Neural cell (in vitro differentiated cells): ENCODE results near the gene FOSL1. TPM values are rescaled to one million over a fixed set of nuclear protein-coding genes. Genes with fewer than 3 reads are reported as not detected.

Source experiments
- H2AFZ ChIP-seq: fragments of 200-600, 300-800 bp; sonication (generic), shearing (Covaris generic); 2 replicates; pipeline ENCODE4 v1.6.0; 2014; ENCODE audit warnings: low read depth, mild to moderate bottlenecking, antibody characterized with exemption, low read length, moderate library complexity
- H3F3A ChIP-seq: fragments of 200-600 bp; shearing (Covaris generic); 2 replicates; pipeline ENCODE4 v1.6.1; 2016; ENCODE audit warnings: mild to moderate bottlenecking, moderate library complexity, mixed read lengths, antibody characterized with exemption, low read length; ENCODE audit not compliant: insufficient read depth, poor library complexity, severe bottlenecking
- H3K27ac ChIP-seq: fragments of 200-600, 300-800 bp; sonication (generic), shearing (Covaris generic); 2 replicates; pipeline ENCODE4 v1.5.1; 2014; ENCODE audit warnings: mild to moderate bottlenecking, low read length, moderate library complexity
- H3K27me3 ChIP-seq: fragments of 300-800, 200-600 bp; sonication (generic), shearing (Covaris generic); 2 replicates; pipeline ENCODE4 v1.6.0; 2014; ENCODE audit warnings: mild to moderate bottlenecking, low read depth, low read length, moderate library complexity; ENCODE audit not compliant: insufficient read depth
- H3K36me3 ChIP-seq: fragments of 300-800, 200-600 bp; sonication (generic), shearing (Covaris generic); 2 replicates; pipeline ENCODE4 v1.5.1; 2014; ENCODE audit warnings: mild to moderate bottlenecking, antibody characterized with exemption, low read length, moderate library complexity; ENCODE audit not compliant: insufficient read depth
- H3K4me2 ChIP-seq: fragments of 300-800, 200-600 bp; sonication (generic), shearing (Covaris generic); 2 replicates; pipeline ENCODE4 v1.6.0; 2014; ENCODE audit warnings: mild to moderate bottlenecking, low read length
- H3K4me3 ChIP-seq: fragments of 300-800, 200-600 bp; sonication (generic), shearing (Covaris generic); 2 replicates; pipeline ENCODE4 v1.5.1; 2014; ENCODE audit warnings: mild to moderate bottlenecking, low read length, moderate library complexity
- H3K79me2 ChIP-seq: fragments of 200-600 bp; shearing (Covaris generic); replicated peaks from 2 replicates; pipeline ENCODE4 v1.6.0; 2014; ENCODE audit warnings: mild to moderate bottlenecking, low read length, moderate library complexity; ENCODE audit not compliant: insufficient read depth
- H3K9ac ChIP-seq: fragments of 300-800, 200-600 bp; sonication (generic), shearing (Covaris generic); 2 replicates; pipeline ENCODE4 v1.6.1; 2016; ENCODE audit warnings: mild to moderate bottlenecking, low read length, mixed read lengths
- H3K9me2 ChIP-seq: fragments of 200-600 bp; shearing (Covaris generic); 2 replicates; pipeline ENCODE4 v1.6.1; 2016; ENCODE audit warnings: mild to moderate bottlenecking, low read length, mixed read lengths; ENCODE audit not compliant: insufficient read depth
- H3K9me3 ChIP-seq: fragments of 200-600, 300-800 bp; sonication (generic), shearing (Covaris generic); 2 replicates; pipeline ENCODE4 v1.6.1; 2016; ENCODE audit warnings: mild to moderate bottlenecking, mixed run types, low read length, moderate library complexity, mixed read lengths
- H4K20me1 ChIP-seq: fragments of 200-600 bp; shearing (Covaris generic); 2 replicates; pipeline ENCODE4 v1.6.1; 2016; ENCODE audit warnings: mild to moderate bottlenecking, mixed run types; ENCODE audit not compliant: insufficient read depth
- EP300 ChIP-seq: fragments of 450-650 bp; conservative IDR thresholded peaks from 2 replicates; pipeline ENCODE4 v1.6.1; 2014; ENCODE audit warnings: antibody characterized with exemption, mild to moderate bottlenecking, moderate library complexity; ENCODE audit not compliant: poor library complexity, severe bottlenecking
- EZH2 ChIP-seq: fragments of 200-600, 300-800 bp; shearing (Covaris generic), sonication (generic); IDR thresholded peaks from 2 replicates; pipeline ENCODE4 v1.6.1; 2014; ENCODE audit warnings: antibody characterized with exemption, low read length, borderline replicate concordance, mild to moderate bottlenecking; ENCODE audit not compliant: insufficient read depth, poor library complexity, severe bottlenecking
- MXI1 ChIP-seq: fragments of 450-650 bp; conservative IDR thresholded peaks from 2 replicates; pipeline ENCODE4 v1.6.1; 2014; ENCODE audit warnings: antibody characterized with exemption, mild to moderate bottlenecking; ENCODE audit not compliant: poor library complexity, severe bottlenecking
- POLR2AphosphoS5 ChIP-seq: IDR thresholded peaks from 2 replicates; pipeline ENCODE4 v1.6.1; 2012
- RAD21 ChIP-seq: fragments of 450-650 bp; conservative IDR thresholded peaks from 2 replicates; pipeline ENCODE4 v1.6.1; 2014; ENCODE audit warnings: antibody characterized with exemption, mild to moderate bottlenecking, moderate library complexity
- SMC3 ChIP-seq: fragments of 450-650 bp; conservative IDR thresholded peaks from 2 replicates; pipeline ENCODE4 v1.6.1; 2014; ENCODE audit warnings: antibody characterized with exemption, mild to moderate bottlenecking, moderate library complexity; ENCODE audit not compliant: poor library complexity
- TAF1 ChIP-seq: IDR thresholded peaks from 2 replicates; pipeline ENCODE4 v1.6.1; 2012; ENCODE audit warnings: low read depth
- polyA plus RNA-seq: library from polyadenylated mRNA; depleted of rRNA; stranded (reverse); fragments of >200 nt; gene quantifications from 2 replicates; pipeline ENCODE4 v1.2.3, GENCODE V29; 2014
- TF ChIP-seq, protein P1 (sequence below): IDR thresholded peaks from 2 replicates; pipeline ENCODE4 v1.6.1; 2012; ENCODE audit warnings: borderline replicate concordance
- TF ChIP-seq, protein P2 (sequence below): fragments of 450-650 bp; IDR thresholded peaks from 2 replicates; pipeline ENCODE4 v1.5.1; 2014; ENCODE audit warnings: antibody characterized with exemption, mild to moderate bottlenecking, moderate library complexity; ENCODE audit not compliant: poor library complexity, severe bottlenecking

Gene FOSL1
- polyA plus RNA-seq, 1 donor from 2014 or later, result not detected

DNA sequence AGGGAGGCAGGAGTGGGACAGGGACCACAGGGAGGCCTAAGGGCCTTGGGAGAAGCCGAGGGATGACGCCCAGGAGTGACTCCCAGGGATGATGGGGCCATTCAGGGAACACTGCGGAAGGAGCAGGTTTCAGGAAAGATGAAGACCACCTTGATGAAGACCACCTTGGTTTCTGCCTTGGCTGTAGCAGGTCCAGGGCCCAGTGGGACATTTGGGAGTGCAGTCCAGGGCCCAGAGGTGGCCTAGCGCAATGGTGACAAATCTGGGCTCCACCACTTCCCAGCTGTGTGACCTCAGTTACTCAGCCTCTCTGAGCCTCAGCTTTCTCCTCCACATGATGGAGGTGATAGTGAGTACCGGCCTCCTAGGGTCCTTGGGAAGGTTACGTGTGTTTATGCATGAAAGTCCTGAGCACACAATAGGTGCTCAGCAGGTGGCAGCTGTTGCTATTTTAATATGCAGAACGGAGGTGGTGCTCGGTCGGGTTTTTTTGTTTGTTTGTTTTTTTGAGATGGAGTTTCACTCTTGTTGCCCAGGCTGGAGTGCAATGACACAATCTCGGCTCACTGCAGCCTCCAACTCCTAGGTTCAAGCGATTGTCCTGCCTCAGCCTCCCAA, 45.9 kb upstream of the FOSL1 start:
- no peak overlapping the region for H3K4me2 ChIP-seq
- H3K9ac ChIP-seq, result no peak overlapping the region
- no peak overlapping the region for H3K27ac ChIP-seq
- H2AFZ ChIP-seq, result no peak overlapping the region
- no peaks in the 10 kb centered on the region for H3K36me3 ChIP-seq
- no peaks in the 10 kb centered on the region for H3F3A ChIP-seq
- no peak for TF ChIP-seq EP300
- no peak for TF ChIP-seq MXI1
- TF ChIP-seq, protein P1, sequence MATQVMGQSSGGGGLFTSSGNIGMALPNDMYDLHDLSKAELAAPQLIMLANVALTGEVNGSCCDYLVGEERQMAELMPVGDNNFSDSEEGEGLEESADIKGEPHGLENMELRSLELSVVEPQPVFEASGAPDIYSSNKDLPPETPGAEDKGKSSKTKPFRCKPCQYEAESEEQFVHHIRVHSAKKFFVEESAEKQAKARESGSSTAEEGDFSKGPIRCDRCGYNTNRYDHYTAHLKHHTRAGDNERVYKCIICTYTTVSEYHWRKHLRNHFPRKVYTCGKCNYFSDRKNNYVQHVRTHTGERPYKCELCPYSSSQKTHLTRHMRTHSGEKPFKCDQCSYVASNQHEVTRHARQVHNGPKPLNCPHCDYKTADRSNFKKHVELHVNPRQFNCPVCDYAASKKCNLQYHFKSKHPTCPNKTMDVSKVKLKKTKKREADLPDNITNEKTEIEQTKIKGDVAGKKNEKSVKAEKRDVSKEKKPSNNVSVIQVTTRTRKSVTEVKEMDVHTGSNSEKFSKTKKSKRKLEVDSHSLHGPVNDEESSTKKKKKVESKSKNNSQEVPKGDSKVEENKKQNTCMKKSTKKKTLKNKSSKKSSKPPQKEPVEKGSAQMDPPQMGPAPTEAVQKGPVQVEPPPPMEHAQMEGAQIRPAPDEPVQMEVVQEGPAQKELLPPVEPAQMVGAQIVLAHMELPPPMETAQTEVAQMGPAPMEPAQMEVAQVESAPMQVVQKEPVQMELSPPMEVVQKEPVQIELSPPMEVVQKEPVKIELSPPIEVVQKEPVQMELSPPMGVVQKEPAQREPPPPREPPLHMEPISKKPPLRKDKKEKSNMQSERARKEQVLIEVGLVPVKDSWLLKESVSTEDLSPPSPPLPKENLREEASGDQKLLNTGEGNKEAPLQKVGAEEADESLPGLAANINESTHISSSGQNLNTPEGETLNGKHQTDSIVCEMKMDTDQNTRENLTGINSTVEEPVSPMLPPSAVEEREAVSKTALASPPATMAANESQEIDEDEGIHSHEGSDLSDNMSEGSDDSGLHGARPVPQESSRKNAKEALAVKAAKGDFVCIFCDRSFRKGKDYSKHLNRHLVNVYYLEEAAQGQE, result no peak
- TF ChIP-seq RAD21, result no peak
- TF ChIP-seq POLR2AphosphoS5, result no peak
- TF ChIP-seq, protein P2, sequence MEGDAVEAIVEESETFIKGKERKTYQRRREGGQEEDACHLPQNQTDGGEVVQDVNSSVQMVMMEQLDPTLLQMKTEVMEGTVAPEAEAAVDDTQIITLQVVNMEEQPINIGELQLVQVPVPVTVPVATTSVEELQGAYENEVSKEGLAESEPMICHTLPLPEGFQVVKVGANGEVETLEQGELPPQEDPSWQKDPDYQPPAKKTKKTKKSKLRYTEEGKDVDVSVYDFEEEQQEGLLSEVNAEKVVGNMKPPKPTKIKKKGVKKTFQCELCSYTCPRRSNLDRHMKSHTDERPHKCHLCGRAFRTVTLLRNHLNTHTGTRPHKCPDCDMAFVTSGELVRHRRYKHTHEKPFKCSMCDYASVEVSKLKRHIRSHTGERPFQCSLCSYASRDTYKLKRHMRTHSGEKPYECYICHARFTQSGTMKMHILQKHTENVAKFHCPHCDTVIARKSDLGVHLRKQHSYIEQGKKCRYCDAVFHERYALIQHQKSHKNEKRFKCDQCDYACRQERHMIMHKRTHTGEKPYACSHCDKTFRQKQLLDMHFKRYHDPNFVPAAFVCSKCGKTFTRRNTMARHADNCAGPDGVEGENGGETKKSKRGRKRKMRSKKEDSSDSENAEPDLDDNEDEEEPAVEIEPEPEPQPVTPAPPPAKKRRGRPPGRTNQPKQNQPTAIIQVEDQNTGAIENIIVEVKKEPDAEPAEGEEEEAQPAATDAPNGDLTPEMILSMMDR, result no peak
- no peak for TF ChIP-seq SMC3
- TF ChIP-seq EZH2, result no peak
- TF ChIP-seq TAF1, result no peak
- H4K20me1 ChIP-seq, result no peaks in the 10 kb centered on the region
- no peaks in the 10 kb centered on the region for H3K27me3 ChIP-seq
- H3K9me2 ChIP-seq, result no peaks in the 10 kb centered on the region
- H3K79me2 ChIP-seq, result no peaks in the 10 kb centered on the region
- no peaks in the 10 kb centered on the region for H3K9me3 ChIP-seq
- no peak overlapping the region for H3K4me3 ChIP-seq

DNA sequence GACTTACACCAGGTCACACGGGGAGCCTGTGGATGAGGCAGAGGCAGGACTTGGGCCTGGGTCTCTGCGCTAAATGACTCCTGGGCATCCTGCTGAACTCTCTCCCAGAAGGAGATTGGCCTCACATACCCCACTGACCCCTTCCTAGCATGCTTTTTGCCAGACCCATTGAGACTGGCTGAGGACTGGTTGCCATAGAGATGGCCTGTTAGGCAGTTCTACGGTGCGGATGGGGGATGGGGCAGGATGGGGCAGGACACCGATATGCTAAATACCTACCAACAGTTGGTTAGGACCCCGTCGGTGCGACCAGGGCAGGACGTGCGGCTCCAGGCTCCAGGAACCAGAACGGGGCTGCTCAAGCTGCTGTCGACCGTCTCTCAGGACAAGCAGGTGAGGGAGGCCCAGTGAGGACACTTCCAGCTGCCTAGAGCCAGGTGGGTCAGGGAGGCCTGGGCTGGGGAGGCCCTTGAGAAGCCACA, 45.3 kb upstream of the FOSL1 start, which contains the start of gene TSGA10IP:
Gene TSGA10IP (plus strand): TSS at position 51 of the 482 bp plus-strand sequence. CDS start 196 bp downstream, at position 247.
- H3K9me3 ChIP-seq, result no peaks in the 10 kb centered on the region
- no peaks in the 10 kb centered on the region for H3K9me2 ChIP-seq
- TF ChIP-seq SMC3 (no peak), MXI1 (no peak), TAF1 (no peak), POLR2AphosphoS5 (no peak), RAD21 (no peak), EP300 (no peak)
- TF ChIP-seq, protein P2, result no peak
- H3K4me3 ChIP-seq, result no peak within 1 kb of the TSS
- no peak within 1 kb of the TSS for H3K9ac ChIP-seq
- H2AFZ ChIP-seq, result no peak within 1 kb of the TSS
- no peaks in the 10 kb centered on the region for H3F3A ChIP-seq
- no peaks in the 10 kb centered on the region for H4K20me1 ChIP-seq
- H3K27me3 ChIP-seq, result no peaks in the 10 kb centered on the region
- no peak within 1 kb of the TSS for H3K4me2 ChIP-seq
- no peaks in the 10 kb centered on the region for H3K79me2 ChIP-seq
- H3K36me3 ChIP-seq, result no peaks in the 10 kb centered on the region
- no peak within 1 kb of the TSS for H3K27ac ChIP-seq
